IMR-90 (cell line): ENCODE data around the gene ST6GAL2.

ENCODE experiments used
- BHLHE40 ChIP-seq: fragments of 150-350 bp; IDR thresholded peaks from 2 replicates; pipeline ENCODE4 v1.6.1; 2016; ENCODE audit warnings: mild to moderate bottlenecking, low read depth, low read length
- CHD1 ChIP-seq: IDR thresholded peaks from 2 replicates; pipeline ENCODE4 v1.6.1; 2012; ENCODE audit warnings: low read depth, low read length, improper control_type of control experiment
- CTCF ChIP-seq: conservative IDR thresholded peaks from 2 replicates; pipeline ENCODE4 v1.5.1; 2012; ENCODE audit warnings: mild to moderate bottlenecking, low read depth, low read length, improper control_type of control experiment
- ELK1 ChIP-seq: fragments of 150-350 bp; IDR thresholded peaks from 2 replicates; pipeline ENCODE4 v1.6.1; 2016; ENCODE audit warnings: low read depth, mild to moderate bottlenecking, low read length, moderate library complexity, borderline replicate concordance
- MAZ ChIP-seq: IDR thresholded peaks from 2 replicates; pipeline ENCODE4 v1.6.1; 2012; ENCODE audit warnings: low read depth, mild to moderate bottlenecking, low read length, improper control_type of control experiment, moderate library complexity, borderline replicate concordance
- POLR2A ChIP-seq: IDR thresholded peaks from 2 replicates; pipeline ENCODE4 v1.6.1; 2012; ENCODE audit warnings: mild to moderate bottlenecking, low read depth, low read length
- RAD21 ChIP-seq: IDR thresholded peaks from 2 replicates; pipeline ENCODE4 v1.6.1; 2012; ENCODE audit warnings: low read length, improper control_type of control experiment
- RFX5 ChIP-seq: IDR thresholded peaks from 2 replicates; pipeline ENCODE4 v1.8.0; 2012; ENCODE audit warnings: low read depth, mild to moderate bottlenecking, low read length, moderate library complexity
- USF2 ChIP-seq: fragments of 150-350 bp; IDR thresholded peaks from 2 replicates; pipeline ENCODE4 v1.6.1; 2017; ENCODE audit warnings: mild to moderate bottlenecking, antibody characterized with exemption, low read length, low read depth

- TF ChIP-seq CTCF (no peak), USF2 (no peak), BHLHE40 (no peak), POLR2A (no peak), CHD1 (no peak), RFX5 (no peak), MAZ (no peak), RAD21 (no peak), ELK1 (no peak)
Observed at GRCh38 chr2:106867196-106867953, 18.6 kb downstream of the ST6GAL2 start.
